Stomach smooth muscle (tissue), 2 donors: ENCODE data around the gene NRXN3.

Source experiments
- H3K27ac ChIP-seq: one replicate; pipeline ENCODE4 v1.7.0; 2013; ENCODE audit warnings: mild to moderate bottlenecking, low read length, inconsistent platforms
- H3K27me3 ChIP-seq, 2 donors: one replicate each; pipeline ENCODE4 v1.7.0; 2013; ENCODE audit warnings: low read length in 2 of 2; ENCODE audit not compliant: insufficient read depth in 2 of 2, control insufficient read depth in 1 of 2
- H3K36me3 ChIP-seq, 2 donors: one replicate each; pipeline ENCODE4 v1.7.0; 2013; ENCODE audit warnings: low read length in 2 of 2; ENCODE audit not compliant: control insufficient read depth in 2 of 2, insufficient read depth in 2 of 2
- H3K4me1 ChIP-seq: one replicate; pipeline ENCODE4 v1.7.0; 2013; ENCODE audit warnings: low read length; ENCODE audit not compliant: control insufficient read depth, insufficient read depth
- H3K4me3 ChIP-seq, 2 donors: one replicate each; pipeline ENCODE4 v1.7.0; 2013; ENCODE audit warnings: low read length in 2 of 2
- H3K9ac ChIP-seq, 2 donors: one replicate each; pipeline ENCODE4 v1.7.0; 2013; ENCODE audit warnings: low read length in 2 of 2, mild to moderate bottlenecking in 1 of 2
- H3K9me3 ChIP-seq, 2 donors: one replicate each; pipeline ENCODE4 v1.7.0; 2013; ENCODE audit warnings: low read length in 2 of 2; ENCODE audit not compliant: control insufficient read depth in 2 of 2
- donor health status: healthy.
- donor health status: Pancreatic carcinoma.

NRXN3 gene

GRCh38 chr14:78398216-78398615, 228.0 kb downstream of the NRXN3 start:
- no peak overlapping the region for H3K9ac ChIP-seq
- no peak overlapping the region for H3K27ac ChIP-seq
- H3K27me3 ChIP-seq = no peaks in the 10 kb centered on the region
- H3K36me3 ChIP-seq = no peaks in the 10 kb centered on the region
- no peaks in the 10 kb centered on the region for H3K9me3 ChIP-seq
- no peak overlapping the region for H3K4me3 ChIP-seq
- no peaks in the 10 kb centered on the region for H3K4me1 ChIP-seq

GRCh38 chr14:78399316-78399889, 229.2 kb downstream of the NRXN3 start:
- H3K27ac ChIP-seq = no peak overlapping the region
- no peaks in the 10 kb centered on the region for H3K36me3 ChIP-seq
- H3K27me3 ChIP-seq = no peaks in the 10 kb centered on the region
- no peaks in the 10 kb centered on the region for H3K9me3 ChIP-seq
- no peaks in the 10 kb centered on the region for H3K4me1 ChIP-seq
- no peak overlapping the region for H3K9ac ChIP-seq
- no peak overlapping the region for H3K4me3 ChIP-seq

GRCh38 chr14:78401866-78402265, 231.7 kb downstream of the NRXN3 start:
- H3K27me3 ChIP-seq = peaks cover 0 to 2% of the 10 kb centered on the region in 2 donors
- H3K36me3 ChIP-seq = no peaks in the 10 kb centered on the region

GRCh38 chr14:78403278-78403815, 233.2 kb downstream of the NRXN3 start:
- Histone ChIP-seq H3K4me3 (no peak overlapping the region), H3K4me1 (no peaks in the 10 kb centered on the region), H3K36me3 (no peaks in the 10 kb centered on the region), H3K27ac (no peak overlapping the region), H3K9me3 (no peaks in the 10 kb centered on the region), H3K9ac (no peak overlapping the region), H3K27me3 (peaks cover 0 to 2% of the 10 kb centered on the region in 2 donors)

More at GRCh38 chr14:78401866-78402265, 231.7 kb downstream of the NRXN3 start:
- Histone ChIP-seq H3K27ac (no peak overlapping the region), H3K4me3 (no peak overlapping the region), H3K4me1 (no peaks in the 10 kb centered on the region), H3K9me3 (no peaks in the 10 kb centered on the region), H3K9ac (no peak overlapping the region)

- Histone ChIP-seq H3K27me3 (peaks cover 0 to 2% of the 10 kb centered on the region in 2 donors), H3K4me3 (no peak overlapping the region), H3K27ac (no peak overlapping the region), H3K9ac (no peak overlapping the region), H3K36me3 (no peaks in the 10 kb centered on the region), H3K4me1 (no peaks in the 10 kb centered on the region), H3K9me3 (no peaks in the 10 kb centered on the region)
Observed at GRCh38 chr14:78405079-78405856, 235.1 kb downstream of the NRXN3 start.

GRCh38 chr14:78412475-78412874, 242.3 kb downstream of the NRXN3 start:
- Histone ChIP-seq H3K27ac (no peak overlapping the region), H3K27me3 (no peaks in the 10 kb centered on the region), H3K9me3 (no peaks in the 10 kb centered on the region), H3K4me3 (no peak overlapping the region), H3K9ac (no peak overlapping the region), H3K4me1 (no peaks in the 10 kb centered on the region), H3K36me3 (no peaks in the 10 kb centered on the region)

- H3K27ac ChIP-seq = no peak overlapping the region
- no peak overlapping the region for H3K4me3 ChIP-seq
- no peaks in the 10 kb centered on the region for H3K27me3 ChIP-seq
- no peaks in the 10 kb centered on the region for H3K9me3 ChIP-seq
- no peaks in the 10 kb centered on the region for H3K4me1 ChIP-seq
- H3K9ac ChIP-seq = no peak overlapping the region
- no peaks in the 10 kb centered on the region for H3K36me3 ChIP-seq
Observed at GRCh38 chr14:78414172-78414571, 244.0 kb downstream of the NRXN3 start.

- Histone ChIP-seq H3K4me3 (no peak overlapping the region), H3K9ac (no peak overlapping the region), H3K27me3 (no peaks in the 10 kb centered on the region), H3K9me3 (no peaks in the 10 kb centered on the region), H3K27ac (no peak overlapping the region), H3K36me3 (no peaks in the 10 kb centered on the region), H3K4me1 (no peaks in the 10 kb centered on the region)
Observed at GRCh38 chr14:78417532-78417931, 247.4 kb downstream of the NRXN3 start.

GRCh38 chr14:78424311-78424710, 254.1 kb downstream of the NRXN3 start:
- H3K4me3 ChIP-seq = no peak overlapping the region
- no peaks in the 10 kb centered on the region for H3K27me3 ChIP-seq
- H3K36me3 ChIP-seq = no peaks in the 10 kb centered on the region
- no peaks in the 10 kb centered on the region for H3K9me3 ChIP-seq
- no peak overlapping the region for H3K27ac ChIP-seq
- no peak overlapping the region for H3K9ac ChIP-seq
- H3K4me1 ChIP-seq = no peaks in the 10 kb centered on the region

GRCh38 chr14:78425330-78425729, 255.2 kb downstream of the NRXN3 start:
- Histone ChIP-seq H3K4me3 (no peak overlapping the region), H3K36me3 (no peaks in the 10 kb centered on the region), H3K4me1 (no peaks in the 10 kb centered on the region), H3K9ac (no peak overlapping the region), H3K27me3 (no peaks in the 10 kb centered on the region), H3K27ac (no peak overlapping the region), H3K9me3 (no peaks in the 10 kb centered on the region)

GRCh38 chr14:78425782-78426181, 255.6 kb downstream of the NRXN3 start:
- Histone ChIP-seq H3K4me3 (no peak overlapping the region), H3K27ac (no peak overlapping the region), H3K4me1 (no peaks in the 10 kb centered on the region), H3K9ac (no peak overlapping the region), H3K9me3 (no peaks in the 10 kb centered on the region), H3K36me3 (no peaks in the 10 kb centered on the region), H3K27me3 (no peaks in the 10 kb centered on the region)
